Coronary artery (tissue), 2 donors: ENCODE results near the gene C3orf80.
"Not testable (repeated sequence)": the region's sequence is repeated elsewhere in the genome, so short reads cannot be mapped to it uniquely, and the experiment has no call there.

ENCODE experiments used
- DNase-seq: peaks from one replicate; pipeline ENCODE4 v3.0.0-alpha.2; 2017; ENCODE audit warnings: low spot score
- H3K27ac ChIP-seq, 2 donors: fragments of 200-600 bp; sonication (generic); one replicate each; pipeline ENCODE4 v1.5.1; 2016 to 2019
- H3K4me3 ChIP-seq: fragments of 200-600 bp; sonication (generic); 2 replicates; pipeline ENCODE4 v1.5.1; 2016; ENCODE audit warnings: mild to moderate bottlenecking, moderate library complexity
- CTCF ChIP-seq: fragments of 200-600 bp; sonication (generic); IDR thresholded peaks from one replicate; pipeline ENCODE4 v1.5.1; 2019; ENCODE audit warnings: antibody characterized with exemption

Gene C3orf80

DNA sequence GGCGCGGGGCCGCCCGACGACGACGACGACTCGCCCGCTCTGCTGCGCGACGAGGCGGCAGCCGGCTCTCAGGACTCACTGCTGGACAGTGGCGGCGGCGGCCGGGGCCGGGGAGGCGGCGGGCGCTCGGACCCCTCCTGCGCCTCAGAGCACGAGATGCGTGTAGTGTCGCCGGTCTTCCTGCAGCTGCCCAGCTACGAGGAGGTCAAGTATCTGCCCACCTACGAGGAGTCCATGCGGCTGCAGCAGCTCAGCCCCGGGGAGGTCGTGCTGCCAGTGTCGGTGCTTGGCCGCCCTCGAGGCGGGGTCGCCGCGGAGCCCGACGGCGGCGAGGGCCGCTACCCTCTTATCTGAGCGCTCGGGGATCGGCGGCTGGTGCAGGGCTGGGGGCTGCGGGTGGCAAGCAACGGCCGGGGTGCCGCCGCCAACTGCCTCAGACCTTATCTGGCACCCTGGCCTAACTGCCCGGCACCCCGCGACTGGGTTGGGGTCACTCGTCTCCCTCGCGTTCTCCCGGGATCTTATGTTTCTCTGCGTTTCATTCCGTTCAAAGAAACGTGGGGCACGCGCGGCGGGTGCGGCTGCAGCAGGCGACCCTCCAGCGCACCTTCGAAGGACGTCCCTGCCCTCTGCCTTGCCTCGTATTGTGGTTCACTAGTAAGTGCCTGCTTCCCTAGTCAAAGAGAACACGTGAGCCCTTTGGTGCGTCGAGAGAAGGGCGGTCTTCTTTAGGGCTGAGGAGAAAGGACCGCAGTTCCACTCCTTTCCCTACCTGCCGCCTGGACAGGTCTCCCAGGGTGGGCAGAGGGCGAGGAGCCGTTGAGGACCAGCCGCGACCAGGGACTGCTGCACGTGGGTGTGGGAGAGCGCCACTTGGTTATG, 1.0 kb downstream of the C3orf80 start:
- Histone ChIP-seq H3K27ac (no peak overlapping the region), H3K4me3 (peak overlapping the region; percentile 86)
- DNase-seq, result no peak
- no peak for TF ChIP-seq CTCF

- no peak overlapping the region for H3K4me3 ChIP-seq
- no peak overlapping the region for H3K27ac ChIP-seq
- TF ChIP-seq CTCF, result no peak
- DNase-seq, result no peak
Observed at GRCh38 chr3:160227419-160227818, 2.2 kb downstream of the C3orf80 start.

- TF ChIP-seq CTCF, result no peak
- H3K27ac ChIP-seq, result no peak overlapping the region
- H3K4me3 ChIP-seq, result no peak overlapping the region
- DNase-seq, result no peak
Observed at GRCh38 chr3:160232014-160232413, 6.8 kb downstream of the C3orf80 start.

DNA sequence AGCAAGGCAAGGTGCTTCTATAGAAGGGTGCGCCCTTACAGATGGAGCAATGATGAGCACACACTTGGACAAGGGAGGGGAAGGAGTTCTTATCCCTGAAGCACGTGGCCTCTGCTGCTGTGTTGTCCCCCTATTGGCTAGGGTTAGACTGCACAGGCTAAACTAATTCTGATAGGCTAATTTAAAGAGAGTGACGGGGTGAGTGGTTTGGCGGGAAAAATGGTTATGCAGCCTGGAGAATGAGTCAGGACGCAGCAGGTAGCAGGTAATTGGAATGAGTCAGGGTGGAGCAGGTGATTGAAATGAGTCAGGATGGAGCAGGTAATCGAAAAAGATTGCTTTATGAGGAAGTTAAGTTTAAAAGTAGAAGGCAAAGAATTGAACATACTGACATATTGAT, 15.5 kb downstream of the C3orf80 start:
- H3K4me3 ChIP-seq, DNase-seq: not testable (repeated sequence)

GRCh38 chr3:160245261-160245800, 20.1 kb downstream of the C3orf80 start:
- no peak for DNase-seq
- Histone ChIP-seq H3K27ac (no peak overlapping the region), H3K4me3 (no peak overlapping the region)
- no peak for TF ChIP-seq CTCF

More for the DNA sequence above, 15.5 kb downstream of the C3orf80 start:
- H3K27ac ChIP-seq, result not testable (repeated sequence)

DNA sequence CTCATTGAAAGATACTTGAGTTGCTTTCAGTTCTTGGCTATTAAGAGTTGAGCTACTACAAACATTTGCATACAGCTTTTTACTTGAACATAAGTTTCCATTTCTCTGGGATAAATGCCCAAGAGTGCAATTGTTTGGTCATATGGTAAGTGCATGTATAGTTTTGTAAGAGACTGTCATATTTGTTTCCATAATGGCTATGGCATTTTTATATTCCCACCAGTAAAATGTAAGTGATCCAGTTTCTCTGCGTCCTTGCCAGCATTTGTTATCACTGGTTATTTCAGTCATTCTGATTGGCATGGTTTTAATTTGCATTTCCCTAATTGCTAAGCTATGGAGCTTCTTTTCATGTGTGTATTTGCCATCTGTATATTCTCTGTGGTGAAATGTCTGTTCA, 22.5 kb downstream of the C3orf80 start:
- DNase-seq, result no peak
- TF ChIP-seq CTCF, result no peak

DNA sequence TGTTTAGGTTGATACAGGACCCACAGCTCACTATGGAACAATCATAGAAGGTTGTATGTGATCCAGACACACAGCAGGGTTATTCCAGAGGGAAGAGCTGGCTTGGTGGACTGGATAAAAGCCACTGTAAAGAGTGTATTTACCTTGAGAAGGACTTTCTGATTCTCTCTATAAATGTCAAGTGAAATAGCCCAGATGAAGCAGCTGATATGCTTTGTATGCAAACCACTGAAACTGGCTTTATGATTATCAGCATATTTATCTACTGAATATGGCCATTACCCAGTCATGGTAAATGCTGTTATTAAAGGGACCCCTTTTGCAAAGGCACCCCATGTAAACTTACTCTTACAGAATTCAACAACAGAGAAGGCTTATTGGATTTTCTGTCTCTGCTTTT, 28.1 kb downstream of the C3orf80 start:
- no peak for TF ChIP-seq CTCF
- DNase-seq, result no peak
- Histone ChIP-seq H3K4me3 (no peak overlapping the region), H3K27ac (no peak overlapping the region)

More for the DNA sequence above, 22.5 kb downstream of the C3orf80 start:
- Histone ChIP-seq H3K27ac (no peak overlapping the region), H3K4me3 (no peak overlapping the region)
